Measurements from ENCODE around the gene SLC38A10. TPM values are rescaled to one million over a fixed set of nuclear protein-coding genes. Genes with fewer than 3 reads are reported as not detected.

Gene SLC38A10
- total and polyA plus RNA-seq, 2 of the 13 experiments (the other 11 are each of a cell fraction or from before 2014, with no cell fraction given), result 23.4 to 55.8 TPM

GRCh38 chr17:81222620-81222905 is 72.5 kb downstream of the SLC38A10 start (continued):
- 0 out of 2 replicates have a peak, but pooled peaks have one; percentile 26 for TF ChIP-seq ZNF235 (CRISPR knock-in tag; IDR thresholded peaks at IDR 0.05; ENCODE audit: borderline replicate concordance)
- no peak for TF ChIP-seq NR2F6 (IDR thresholded peaks at IDR 0.05)
- TF ChIP-seq NR2F6 (CRISPR knock-in tag; IDR thresholded peaks at IDR 0.05), result no peak
- TF ChIP-seq, protein P1, sequence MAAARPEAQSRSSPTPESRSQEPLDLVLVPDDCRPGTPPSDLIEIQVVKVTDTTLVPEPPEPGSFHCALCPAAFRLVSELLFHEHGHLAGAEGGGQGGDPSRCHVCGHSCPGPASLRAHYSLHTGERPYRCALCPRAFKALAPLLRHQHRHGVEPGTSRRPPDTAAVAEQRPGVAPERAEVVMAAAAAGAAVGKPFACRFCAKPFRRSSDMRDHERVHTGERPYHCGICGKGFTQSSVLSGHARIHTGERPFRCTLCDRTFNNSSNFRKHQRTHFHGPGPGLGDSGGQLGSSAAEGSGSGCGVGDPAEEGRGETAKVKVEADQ (CRISPR knock-in tag; IDR thresholded peaks at IDR 0.05; ENCODE audit: borderline replicate concordance), result no peak
- no peak for TF ChIP-seq ZNF703 (CRISPR knock-in tag; IDR thresholded peaks at IDR 0.05; ENCODE audit: borderline replicate concordance)
- TF ChIP-seq, protein P2, sequence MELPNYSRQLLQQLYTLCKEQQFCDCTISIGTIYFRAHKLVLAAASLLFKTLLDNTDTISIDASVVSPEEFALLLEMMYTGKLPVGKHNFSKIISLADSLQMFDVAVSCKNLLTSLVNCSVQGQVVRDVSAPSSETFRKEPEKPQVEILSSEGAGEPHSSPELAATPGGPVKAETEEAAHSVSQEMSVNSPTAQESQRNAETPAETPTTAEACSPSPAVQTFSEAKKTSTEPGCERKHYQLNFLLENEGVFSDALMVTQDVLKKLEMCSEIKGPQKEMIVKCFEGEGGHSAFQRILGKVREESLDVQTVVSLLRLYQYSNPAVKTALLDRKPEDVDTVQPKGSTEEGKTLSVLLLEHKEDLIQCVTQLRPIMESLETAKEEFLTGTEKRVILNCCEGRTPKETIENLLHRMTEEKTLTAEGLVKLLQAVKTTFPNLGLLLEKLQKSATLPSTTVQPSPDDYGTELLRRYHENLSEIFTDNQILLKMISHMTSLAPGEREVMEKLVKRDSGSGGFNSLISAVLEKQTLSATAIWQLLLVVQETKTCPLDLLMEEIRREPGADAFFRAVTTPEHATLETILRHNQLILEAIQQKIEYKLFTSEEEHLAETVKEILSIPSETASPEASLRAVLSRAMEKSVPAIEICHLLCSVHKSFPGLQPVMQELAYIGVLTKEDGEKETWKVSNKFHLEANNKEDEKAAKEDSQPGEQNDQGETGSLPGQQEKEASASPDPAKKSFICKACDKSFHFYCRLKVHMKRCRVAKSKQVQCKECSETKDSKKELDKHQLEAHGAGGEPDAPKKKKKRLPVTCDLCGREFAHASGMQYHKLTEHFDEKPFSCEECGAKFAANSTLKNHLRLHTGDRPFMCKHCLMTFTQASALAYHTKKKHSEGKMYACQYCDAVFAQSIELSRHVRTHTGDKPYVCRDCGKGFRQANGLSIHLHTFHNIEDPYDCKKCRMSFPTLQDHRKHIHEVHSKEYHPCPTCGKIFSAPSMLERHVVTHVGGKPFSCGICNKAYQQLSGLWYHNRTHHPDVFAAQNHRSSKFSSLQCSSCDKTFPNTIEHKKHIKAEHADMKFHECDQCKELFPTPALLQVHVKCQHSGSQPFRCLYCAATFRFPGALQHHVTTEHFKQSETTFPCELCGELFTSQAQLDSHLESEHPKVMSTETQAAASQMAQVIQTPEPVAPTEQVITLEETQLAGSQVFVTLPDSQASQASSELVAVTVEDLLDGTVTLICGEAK (IDR thresholded peaks at IDR 0.05), result no peak
- TF ChIP-seq, protein P2 (CRISPR knock-in tag; IDR thresholded peaks at IDR 0.05), result peak; percentile 24; the same call in 1 of the 2 replicates
- no peak for TF ChIP-seq MXI1 (IDR thresholded peaks at IDR 0.05; ENCODE audit: borderline replicate concordance, low read depth, low read length)
- TF ChIP-seq BCL3 (CRISPR knock-in tag; IDR thresholded peaks at IDR 0.05), result 0 out of 2 replicates have a peak, but pooled peaks have one; percentile 15
- TF ChIP-seq ZNF75D (CRISPR knock-in tag; IDR thresholded peaks at IDR 0.05; ENCODE audit: borderline replicate concordance), result no peak
- no peak for TF ChIP-seq ZNF468 (CRISPR knock-in tag; IDR thresholded peaks at IDR 0.05)
- peak; percentile 12; the same call in 1 of the 2 replicates for TF ChIP-seq BATF2 (CRISPR knock-in tag; IDR thresholded peaks at IDR 0.05)

Data from HepG2 (cell line).